K562 (cell line): ENCODE results near the gene C5AR2. TPM values are rescaled to one million over a fixed set of nuclear protein-coding genes. Genes with fewer than 3 reads are reported as not detected.
A peak's percentile ranks its signal among the peaks of the same experiment; 100 is the strongest.

ENCODE experiments used
- ATF7 ChIP-seq: fragments of 450-650 bp; IDR thresholded peaks from 2 replicates; pipeline ENCODE4 v1.7.1; 2014; ENCODE audit warnings: mild to moderate bottlenecking, moderate library complexity
- CBFB ChIP-seq: sonication (generic); formaldehyde crosslinking; IDR thresholded peaks from 2 replicates; pipeline ENCODE4 v1.4.0; 2020; ENCODE audit warnings: mild to moderate bottlenecking, missing genetic modification reagents
- CREB1 ChIP-seq, 2 experiments: sonication (generic) in 1 of 2; formaldehyde crosslinking in 1 of 2; IDR thresholded peaks; 2 replicates each; pipeline versions ENCODE4 v1.6.1 to v1.8.0; 2012 to 2022; ENCODE audit warnings: inconsistent platforms in 1 of 2, mild to moderate bottlenecking in 1 of 2, missing genetic modification reagents in 1 of 2, moderate library complexity in 1 of 2
- ILF3 ChIP-seq: fragments of 450-650 bp; IDR thresholded peaks from 2 replicates; pipeline ENCODE4 v1.6.1; 2018; ENCODE audit warnings: antibody characterized with exemption, mild to moderate bottlenecking, moderate library complexity, borderline replicate concordance
- NUFIP1 ChIP-seq: fragments of 450-650 bp; IDR thresholded peaks from 2 replicates; pipeline ENCODE4 v1.6.1; 2018; ENCODE audit not compliant: partially characterized antibody
- PHF20 ChIP-seq: fragments of 450-650 bp; IDR thresholded peaks from 2 replicates; pipeline ENCODE4 v1.6.1; 2018; ENCODE audit not compliant: partially characterized antibody
- PHF8 ChIP-seq: fragments of 200-600 bp; sonication (generic); IDR thresholded peaks from 2 replicates; pipeline ENCODE4 v1.6.1; 2012; ENCODE audit warnings: mixed run types, mild to moderate bottlenecking, inconsistent platforms, low read length, moderate library complexity, borderline replicate concordance
- RAD51 ChIP-seq: fragments of 450-650 bp; IDR thresholded peaks from 2 replicates; pipeline ENCODE4 v1.7.1; 2016; ENCODE audit warnings: low read depth, mild to moderate bottlenecking, borderline replicate concordance
- SAP30 ChIP-seq: fragments of 200-600 bp; sonication (generic); IDR thresholded peaks from 2 replicates; pipeline ENCODE4 v1.6.1; 2012; ENCODE audit warnings: borderline replicate concordance, low read depth, mild to moderate bottlenecking, moderate library complexity, low read length, control low read depth, inconsistent platforms; ENCODE audit not compliant: insufficient read depth, poor library complexity, severe bottlenecking
- SNIP1 ChIP-seq: fragments of 450-650 bp; IDR thresholded peaks from 2 replicates; pipeline ENCODE4 v1.7.1; 2017; ENCODE audit warnings: low read depth, mild to moderate bottlenecking
- ZC3H11A ChIP-seq: IDR thresholded peaks from 2 replicates; pipeline ENCODE4 v1.6.1; 2012; ENCODE audit warnings: low read depth, low read length, improper control_type of control experiment
- ZNF124 ChIP-seq: sonication (generic); formaldehyde crosslinking; IDR thresholded peaks from 2 replicates; pipeline ENCODE4 v1.8.1; 2022; ENCODE audit warnings: missing genetic modification reagents
- ZNF3 ChIP-seq: fragments of 250-450 bp; sonication (Bioruptor Pico); IDR thresholded peaks from 2 replicates; pipeline ENCODE4 v1.5.0; 2021; ENCODE audit warnings: mild to moderate bottlenecking, moderate library complexity
- ZNF778 ChIP-seq: fragments of 450-650 bp; formaldehyde crosslinking; IDR thresholded peaks from 2 replicates; pipeline ENCODE4 v1.4.0; 2020; ENCODE audit warnings: mild to moderate bottlenecking, moderate library complexity
- polyA plus RNA-seq, 8 experiments: library from polyadenylated mRNA; depleted of rRNA in 4 of 8; stranded (reverse) in 5 of 8; unstranded in 3 of 8; fragments of >200 nt; fragmentation: Nextera tagmentation in 2 of 8; fragmentation: Illumina TruSeq in 1 of 8; extraction: Ambion mirVana in 2 of 8; extraction: Trizol in 1 of 8; gene quantifications; 2 replicates each; pipeline versions ENCODE4 v1.2.1 to v1.2.3, GENCODE V29; 2011 to 2014; ENCODE audit warnings: inconsistent platforms in 1 of 8, missing spikeins in 1 of 8
- total RNA-seq, 7 experiments: library from RNA; depleted of rRNA in 6 of 7; stranded (reverse); fragments of >200 nt in 6 of 7; fragmentation: Illumina TruSeq in 2 of 7; extraction: Trizol in 2 of 7; gene quantifications; 2 replicates each; pipeline versions ENCODE4 v1.2.1 to v1.2.3, GENCODE V29; 2011 to 2021; ENCODE audit warnings: low replicate concordance in 1 of 7
- TF ChIP-seq, protein P1 (sequence below), 2 experiments: fragments of 450-650 bp; IDR thresholded peaks; 2 replicates each; pipeline ENCODE4 v1.6.1; 2018; ENCODE audit warnings: mild to moderate bottlenecking in 2 of 2, low read depth in 1 of 2; ENCODE audit not compliant: partially characterized antibody in 2 of 2
- TF ChIP-seq, protein P2 (sequence below), 2 experiments: fragments of 200-800 bp in 1 of 2; sonication (Bioruptor generic) in 1 of 2; sonication (generic) in 1 of 2; formaldehyde crosslinking in 1 of 2; IDR thresholded peaks in 1 of 2; conservative IDR thresholded peaks in 1 of 2; 2 replicates each; pipeline versions ENCODE4 v1.5.0 to v1.6.1; 2016 to 2020; ENCODE audit warnings: missing compliant biosample characterization in 1 of 2, missing genetic modification characterization in 1 of 2, missing genetic modification reagents in 1 of 2

C5AR2 gene
- total and polyA plus RNA-seq, 9 of the 15 experiments (the other 6 are each of a cell fraction or from before 2014, with no cell fraction given): 0.01 to 1.1 (median 0.13) TPM

DNA sequence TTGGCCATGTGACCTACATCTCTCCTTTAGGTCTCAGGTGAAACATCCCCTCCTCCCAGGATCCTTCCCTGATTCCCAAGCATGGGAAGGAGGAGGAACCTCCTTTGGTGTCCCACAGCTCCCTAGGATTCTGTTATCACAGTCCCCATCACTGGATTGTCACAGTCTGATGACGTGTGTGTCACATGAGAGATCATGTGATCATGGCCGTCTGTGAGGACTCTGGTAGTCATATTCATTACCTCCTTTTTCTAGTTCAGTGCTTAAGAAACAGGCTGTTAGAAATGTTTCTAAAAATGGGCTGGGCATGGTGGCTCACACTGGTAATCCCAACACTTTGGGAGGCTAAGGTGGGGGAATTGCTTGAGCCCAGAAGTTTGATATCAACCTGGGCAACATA, 20.1 kb downstream of the C5AR2 start (continued):
- TF ChIP-seq, protein P1, sequence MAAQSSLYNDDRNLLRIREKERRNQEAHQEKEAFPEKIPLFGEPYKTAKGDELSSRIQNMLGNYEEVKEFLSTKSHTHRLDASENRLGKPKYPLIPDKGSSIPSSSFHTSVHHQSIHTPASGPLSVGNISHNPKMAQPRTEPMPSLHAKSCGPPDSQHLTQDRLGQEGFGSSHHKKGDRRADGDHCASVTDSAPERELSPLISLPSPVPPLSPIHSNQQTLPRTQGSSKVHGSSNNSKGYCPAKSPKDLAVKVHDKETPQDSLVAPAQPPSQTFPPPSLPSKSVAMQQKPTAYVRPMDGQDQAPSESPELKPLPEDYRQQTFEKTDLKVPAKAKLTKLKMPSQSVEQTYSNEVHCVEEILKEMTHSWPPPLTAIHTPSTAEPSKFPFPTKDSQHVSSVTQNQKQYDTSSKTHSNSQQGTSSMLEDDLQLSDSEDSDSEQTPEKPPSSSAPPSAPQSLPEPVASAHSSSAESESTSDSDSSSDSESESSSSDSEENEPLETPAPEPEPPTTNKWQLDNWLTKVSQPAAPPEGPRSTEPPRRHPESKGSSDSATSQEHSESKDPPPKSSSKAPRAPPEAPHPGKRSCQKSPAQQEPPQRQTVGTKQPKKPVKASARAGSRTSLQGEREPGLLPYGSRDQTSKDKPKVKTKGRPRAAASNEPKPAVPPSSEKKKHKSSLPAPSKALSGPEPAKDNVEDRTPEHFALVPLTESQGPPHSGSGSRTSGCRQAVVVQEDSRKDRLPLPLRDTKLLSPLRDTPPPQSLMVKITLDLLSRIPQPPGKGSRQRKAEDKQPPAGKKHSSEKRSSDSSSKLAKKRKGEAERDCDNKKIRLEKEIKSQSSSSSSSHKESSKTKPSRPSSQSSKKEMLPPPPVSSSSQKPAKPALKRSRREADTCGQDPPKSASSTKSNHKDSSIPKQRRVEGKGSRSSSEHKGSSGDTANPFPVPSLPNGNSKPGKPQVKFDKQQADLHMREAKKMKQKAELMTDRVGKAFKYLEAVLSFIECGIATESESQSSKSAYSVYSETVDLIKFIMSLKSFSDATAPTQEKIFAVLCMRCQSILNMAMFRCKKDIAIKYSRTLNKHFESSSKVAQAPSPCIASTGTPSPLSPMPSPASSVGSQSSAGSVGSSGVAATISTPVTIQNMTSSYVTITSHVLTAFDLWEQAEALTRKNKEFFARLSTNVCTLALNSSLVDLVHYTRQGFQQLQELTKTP (IDR thresholded peaks at IDR 0.05; ENCODE audit: low read depth in 1 of 2, partially characterized antibody in 2 of 2): peak in 1 of 2 experiments; percentile 47
- no peak for TF ChIP-seq NUFIP1
- TF ChIP-seq PHF20: peak; percentile 87
- no peak for TF ChIP-seq SNIP1
- no peak for TF ChIP-seq ZNF3 (CRISPR knock-in tag)
- TF ChIP-seq RAD51: peak; percentile 97
- TF ChIP-seq, protein P2, sequence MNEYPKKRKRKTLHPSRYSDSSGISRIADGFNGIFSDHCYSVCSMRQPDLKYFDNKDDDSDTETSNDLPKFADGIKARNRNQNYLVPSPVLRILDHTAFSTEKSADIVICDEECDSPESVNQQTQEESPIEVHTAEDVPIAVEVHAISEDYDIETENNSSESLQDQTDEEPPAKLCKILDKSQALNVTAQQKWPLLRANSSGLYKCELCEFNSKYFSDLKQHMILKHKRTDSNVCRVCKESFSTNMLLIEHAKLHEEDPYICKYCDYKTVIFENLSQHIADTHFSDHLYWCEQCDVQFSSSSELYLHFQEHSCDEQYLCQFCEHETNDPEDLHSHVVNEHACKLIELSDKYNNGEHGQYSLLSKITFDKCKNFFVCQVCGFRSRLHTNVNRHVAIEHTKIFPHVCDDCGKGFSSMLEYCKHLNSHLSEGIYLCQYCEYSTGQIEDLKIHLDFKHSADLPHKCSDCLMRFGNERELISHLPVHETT (CRISPR knock-in tag; conservative IDR thresholded peaks at IDR 0.05 in 1 of 2, IDR thresholded peaks at IDR 0.05 in 1 of 2): peak in 1 of 2 experiments; percentile 61; a peak in 1 of 4 replicates
- no peak for TF ChIP-seq CBFB (CRISPR knock-in tag)
- TF ChIP-seq ZC3H11A: no peak
- TF ChIP-seq PHF8: no peak
- no peak for TF ChIP-seq ZNF778 (CRISPR knock-in tag)
- TF ChIP-seq ATF7: peak; percentile 16; the same call in 1 of the 2 replicates
- no peak for TF ChIP-seq ILF3
- no peak for TF ChIP-seq ZNF124
- TF ChIP-seq SAP30: no peak
- TF ChIP-seq CREB1 (IDR thresholded peaks at IDR 0.05): peak; percentile 56; the same call in 1 of the 2 replicates
- TF ChIP-seq CREB1 (CRISPR knock-in tag; IDR thresholded peaks at IDR 0.05): peak; percentile 68; the same call in 1 of the 2 replicates
